Activated naive CD4-positive, alpha-beta T cell treated with anti-CD3 and anti-CD28 coated beads, Interleukin-2, amount 50 U/mL, for 24 hours (primary cell): Measurements from ENCODE around the gene UCN2.
"Not testable (repeated sequence)": the region's sequence is repeated elsewhere in the genome, so short reads cannot be mapped to it uniquely, and the experiment has no call there.

Source experiments
- H3K27ac Mint-ChIP-seq: one replicate; pipeline ENCODE4 v1.8.0; 2021; ENCODE audit warnings: mild to moderate bottlenecking, mixed read lengths
- H3K27me3 Mint-ChIP-seq: one replicate; pipeline ENCODE4 v1.8.0; 2021; ENCODE audit warnings: mixed read lengths
- H3K36me3 Mint-ChIP-seq: one replicate; pipeline ENCODE4 v1.8.0; 2021; ENCODE audit warnings: mixed read lengths
- H3K4me1 Mint-ChIP-seq: one replicate; pipeline ENCODE4 v1.8.0; 2021; ENCODE audit warnings: mixed read lengths
- H3K4me3 Mint-ChIP-seq: one replicate; pipeline ENCODE4 v1.8.0; 2021; ENCODE audit warnings: mild to moderate bottlenecking, mixed read lengths
- H3K9me3 Mint-ChIP-seq: one replicate; pipeline ENCODE4 v1.8.0; 2021; ENCODE audit warnings: mixed read lengths

The UCN2 gene

DNA sequence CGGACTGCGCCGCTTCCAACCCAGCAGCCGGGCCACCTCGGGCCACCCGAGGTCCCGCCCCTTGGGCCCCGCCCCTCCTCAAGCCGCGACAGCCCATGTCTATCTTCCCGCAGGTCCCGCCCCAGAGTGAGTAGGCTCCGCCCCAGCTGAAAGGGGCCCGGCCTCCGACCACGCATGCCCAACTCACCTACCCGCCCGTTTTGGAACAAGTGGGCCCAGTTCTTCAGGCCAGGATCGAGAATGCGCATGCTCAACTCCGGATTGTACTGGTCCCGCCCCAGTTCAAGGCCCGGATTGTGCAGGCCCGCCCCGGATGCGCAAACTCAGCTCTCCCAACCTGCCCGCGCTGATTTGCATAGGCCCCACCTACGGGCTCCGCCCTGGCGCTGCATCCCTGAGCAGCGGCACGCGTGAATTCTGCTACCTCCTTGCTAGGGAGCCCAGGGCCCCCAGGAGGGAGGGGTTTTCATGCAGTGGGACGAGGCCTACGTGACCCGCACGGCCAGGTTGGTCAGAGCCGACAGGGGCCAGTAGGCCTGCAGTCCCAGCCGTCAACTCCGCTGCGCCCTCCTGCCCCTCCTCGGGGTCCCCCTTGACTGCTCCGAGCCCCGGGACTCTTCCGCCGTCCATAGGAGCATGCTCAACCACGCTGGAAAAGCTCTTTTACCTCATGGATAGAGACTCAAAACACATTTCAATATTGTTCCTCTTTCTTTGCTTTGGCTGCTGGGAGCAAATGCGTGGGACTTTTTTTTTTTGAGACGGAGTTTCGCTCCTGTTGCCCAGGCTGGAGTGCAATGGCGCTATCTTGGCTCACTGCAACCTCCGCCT is 6.6 kb downstream of the UCN2 start, which contains the start of gene PFKFB4:
PFKFB4 (minus strand) TSS at position 8 of the 831 bp plus-strand sequence. CDS start 26 bp downstream, outside the sequence.
- H3K36me3 Mint-ChIP-seq: no peaks in the 10 kb centered on the region
- H3K4me1 Mint-ChIP-seq: peaks cover 17% of the 10 kb centered on the region
- H3K4me3 Mint-ChIP-seq: peak within 1 kb of the TSS; percentile 87
- no peaks in the 10 kb centered on the region for H3K9me3 Mint-ChIP-seq
- peak within 1 kb of the TSS; percentile 77 for H3K27ac Mint-ChIP-seq
- no peaks in the 10 kb centered on the region for H3K27me3 Mint-ChIP-seq

DNA sequence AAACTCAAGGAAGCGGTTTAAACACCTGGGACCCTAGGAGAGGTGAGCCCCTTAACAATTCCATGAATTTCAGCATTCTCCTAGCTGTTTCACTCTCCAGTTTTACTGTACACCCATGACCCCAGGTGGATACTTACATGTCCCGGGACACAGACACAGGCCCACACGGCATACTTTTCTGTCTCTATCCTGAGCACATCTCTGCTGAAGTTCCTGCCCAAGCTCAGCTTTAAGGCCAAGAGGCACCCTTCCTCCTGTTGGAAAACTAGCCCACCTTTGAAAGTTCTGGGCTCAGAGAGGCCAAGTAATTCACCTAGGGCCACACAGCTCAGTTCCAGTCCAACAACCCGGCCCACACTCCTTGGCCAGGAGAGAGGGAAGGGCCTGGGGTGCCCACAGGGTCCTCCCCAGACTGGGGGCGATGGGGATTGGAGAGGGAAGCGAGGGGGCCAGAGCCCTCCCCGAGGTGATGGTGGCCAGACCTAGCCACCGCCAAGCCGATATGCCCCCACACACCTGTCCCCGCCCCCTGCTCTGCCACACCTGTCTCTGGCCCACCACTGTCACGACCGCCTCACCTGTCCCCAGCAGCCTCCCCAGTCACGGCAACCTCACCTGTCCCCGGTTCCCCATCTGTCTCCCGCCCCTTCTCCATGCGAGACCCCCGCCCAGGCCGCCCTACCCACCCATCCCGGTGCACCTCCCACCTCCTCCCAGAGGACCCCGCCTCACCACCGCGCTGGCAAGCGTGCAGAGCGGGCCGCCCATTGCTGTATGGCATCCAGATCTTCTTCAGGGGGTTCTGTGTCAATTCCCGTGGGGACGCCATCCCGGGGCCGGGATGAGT is 7.4 kb downstream of the UCN2 start:
- peaks cover 17% of the 10 kb centered on the region for H3K4me1 Mint-ChIP-seq
- H3K4me3 Mint-ChIP-seq: peak overlapping the region; percentile 87
- H3K27me3 Mint-ChIP-seq: no peaks in the 10 kb centered on the region
- no peak overlapping the region for H3K27ac Mint-ChIP-seq
- no peaks in the 10 kb centered on the region for H3K36me3 Mint-ChIP-seq
- no peaks in the 10 kb centered on the region for H3K9me3 Mint-ChIP-seq

DNA sequence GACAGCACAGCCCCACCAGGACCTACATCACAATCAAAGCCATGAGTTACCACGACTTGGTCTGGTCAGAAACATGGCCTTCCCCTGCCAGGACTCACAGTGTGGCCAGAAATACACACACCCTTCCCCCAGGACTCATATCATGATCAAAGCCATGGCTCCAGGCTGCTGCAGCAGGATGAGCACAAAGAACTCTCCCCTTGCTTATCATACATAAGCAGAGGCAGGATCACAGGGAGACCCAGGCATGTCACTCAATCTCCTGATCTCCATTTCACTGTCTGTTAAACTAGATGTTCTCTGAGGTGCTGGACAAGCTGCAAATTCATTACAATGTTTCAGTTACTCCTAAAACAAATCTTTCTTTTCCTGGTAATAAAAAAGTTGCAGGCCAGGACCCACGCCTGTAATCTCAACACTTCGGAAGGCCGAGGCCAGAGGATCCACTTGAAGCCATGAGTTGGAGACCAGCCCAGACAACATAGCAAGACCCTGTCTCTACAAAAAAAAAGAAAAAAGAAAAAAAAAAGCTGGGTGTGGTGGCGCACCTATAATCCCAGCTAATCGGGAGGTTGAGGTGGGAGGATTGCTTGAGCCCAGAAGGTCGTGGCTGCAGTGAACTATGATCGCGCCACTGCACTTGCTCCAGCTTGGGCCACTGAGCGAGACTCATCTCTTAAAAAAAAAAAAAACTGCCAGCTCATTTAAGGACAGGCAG is 8.2 kb downstream of the UCN2 start:
- H3K27me3 Mint-ChIP-seq: no peaks in the 10 kb centered on the region
- H3K4me1 Mint-ChIP-seq: peaks cover 17% of the 10 kb centered on the region
- H3K27ac Mint-ChIP-seq: no peak overlapping the region
- no peaks in the 10 kb centered on the region for H3K36me3 Mint-ChIP-seq
- H3K9me3 Mint-ChIP-seq: no peaks in the 10 kb centered on the region
- H3K4me3 Mint-ChIP-seq: peak overlapping the region; percentile 87

DNA sequence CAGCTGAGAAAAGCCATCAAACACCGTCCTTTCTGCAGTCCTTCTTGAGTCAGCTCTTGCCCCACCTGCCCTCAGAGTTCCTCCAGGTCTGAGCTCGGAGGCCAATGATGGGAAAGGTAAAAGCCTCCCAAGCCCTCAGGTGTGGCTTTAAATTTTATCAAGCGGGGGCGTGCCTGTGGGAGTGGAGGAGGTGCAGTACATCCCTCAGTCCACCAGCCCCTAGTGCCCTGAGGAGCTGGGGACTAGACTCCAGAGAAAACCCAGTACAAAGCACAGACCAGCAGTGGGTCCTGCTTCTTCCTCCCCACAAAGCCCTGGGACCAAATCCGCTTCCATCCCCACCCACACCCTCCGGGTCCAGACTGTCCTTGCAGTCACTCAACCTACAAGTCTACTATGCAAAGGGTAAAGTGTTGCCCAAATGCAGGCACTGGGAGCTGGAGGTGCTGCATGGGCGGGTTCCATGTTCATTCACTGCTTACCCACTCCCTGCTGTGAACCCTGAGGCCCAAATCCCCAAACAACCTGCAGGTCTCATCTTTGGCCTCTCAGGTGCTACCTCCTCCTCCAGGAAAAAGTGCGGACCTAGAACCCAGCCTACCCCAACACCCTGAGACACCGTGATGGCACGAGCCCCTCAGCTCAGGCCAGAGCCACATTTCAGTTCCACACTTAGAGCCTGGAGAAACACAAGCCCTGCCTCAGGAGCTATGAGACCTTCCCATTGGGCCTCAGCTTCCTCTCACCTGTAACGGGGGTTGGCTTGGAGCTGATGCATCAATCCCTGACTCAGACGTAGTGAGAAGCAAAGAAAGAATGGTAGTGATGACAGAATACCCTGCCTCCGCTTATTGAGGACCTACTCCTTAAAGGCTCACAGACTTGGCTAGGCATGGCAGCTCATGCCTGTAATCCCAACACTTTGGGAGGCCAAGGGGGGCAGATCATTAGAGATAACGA is 9.4 kb downstream of the UCN2 start:
- Mint-ChIP-seq H3K36me3 (no peaks in the 10 kb centered on the region), H3K9me3 (no peaks in the 10 kb centered on the region), H3K4me1 (peaks cover 17% of the 10 kb centered on the region), H3K4me3 (no peak overlapping the region), H3K27me3 (no peaks in the 10 kb centered on the region), H3K27ac (no peak overlapping the region)

DNA sequence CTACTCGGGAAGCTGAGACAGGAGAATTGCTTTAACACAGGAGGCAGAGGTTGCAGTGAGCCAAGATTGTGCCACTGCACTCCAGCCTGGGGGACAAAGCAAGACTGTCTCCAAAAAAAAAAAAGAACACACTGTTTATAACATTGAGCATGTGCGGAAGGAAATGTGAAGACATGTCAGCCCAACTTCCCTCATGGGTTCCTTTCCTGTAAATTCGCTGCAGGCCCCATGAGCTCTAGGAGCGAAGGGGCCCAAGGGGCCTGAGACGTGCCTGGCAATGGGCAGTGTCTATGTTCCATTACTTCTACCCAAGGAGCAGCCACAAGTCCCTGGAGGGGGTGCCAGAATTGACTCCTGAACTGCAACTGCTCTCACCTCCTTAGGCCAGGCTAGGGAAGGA is 10.2 kb downstream of the UCN2 start:
- Mint-ChIP-seq H3K9me3 (no peaks in the 10 kb centered on the region), H3K27ac (no peak overlapping the region), H3K4me1 (peaks cover 19% of the 10 kb centered on the region), H3K27me3 (no peaks in the 10 kb centered on the region), H3K4me3 (no peak overlapping the region), H3K36me3 (no peaks in the 10 kb centered on the region)

DNA sequence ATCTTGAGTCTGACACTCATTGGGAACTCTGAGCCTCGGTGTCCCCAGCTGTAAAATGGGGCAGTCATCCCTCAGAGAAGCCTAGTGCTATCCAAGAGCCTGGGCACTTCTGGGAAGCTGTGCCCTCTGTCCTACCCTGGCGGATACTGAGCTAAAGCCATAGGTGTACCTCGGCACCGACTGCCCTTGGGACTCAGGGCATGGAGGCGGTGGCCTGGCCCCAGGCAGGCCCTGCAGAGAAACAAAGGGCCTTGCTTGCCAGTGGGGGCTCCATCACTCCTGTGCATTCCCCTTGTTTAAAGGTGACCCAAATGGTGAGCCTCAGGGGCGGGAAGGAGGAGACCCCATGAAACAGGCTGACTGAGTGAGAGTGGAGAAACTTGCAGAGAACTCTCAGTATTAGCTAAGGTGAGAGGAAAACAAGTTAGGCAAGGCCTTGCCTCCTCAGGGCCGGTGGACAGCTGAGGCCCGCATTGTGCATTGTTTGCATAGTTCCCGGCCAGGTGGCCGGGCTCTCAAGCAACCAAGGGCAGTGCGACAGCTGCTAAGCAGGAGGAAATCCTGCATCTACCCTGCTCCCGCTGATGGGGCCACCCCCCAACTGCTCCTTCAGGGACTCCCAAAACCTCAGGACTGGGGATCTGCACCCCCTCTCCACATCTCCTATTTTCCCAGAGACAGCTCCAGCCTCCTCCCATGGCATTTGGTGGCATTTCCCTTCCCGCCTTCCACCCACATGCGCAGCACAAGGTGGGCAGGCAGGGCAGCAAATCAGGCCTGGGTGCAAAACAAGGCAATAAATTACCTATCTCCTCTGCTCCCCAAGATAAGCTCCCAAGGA is 11.2 kb downstream of the UCN2 start:
- no peak overlapping the region for H3K4me3 Mint-ChIP-seq
- peaks cover 14% of the 10 kb centered on the region for H3K4me1 Mint-ChIP-seq
- H3K9me3 Mint-ChIP-seq: no peaks in the 10 kb centered on the region
- no peaks in the 10 kb centered on the region for H3K36me3 Mint-ChIP-seq
- peak overlapping the region; percentile 59 for H3K27ac Mint-ChIP-seq
- H3K27me3 Mint-ChIP-seq: no peaks in the 10 kb centered on the region

DNA sequence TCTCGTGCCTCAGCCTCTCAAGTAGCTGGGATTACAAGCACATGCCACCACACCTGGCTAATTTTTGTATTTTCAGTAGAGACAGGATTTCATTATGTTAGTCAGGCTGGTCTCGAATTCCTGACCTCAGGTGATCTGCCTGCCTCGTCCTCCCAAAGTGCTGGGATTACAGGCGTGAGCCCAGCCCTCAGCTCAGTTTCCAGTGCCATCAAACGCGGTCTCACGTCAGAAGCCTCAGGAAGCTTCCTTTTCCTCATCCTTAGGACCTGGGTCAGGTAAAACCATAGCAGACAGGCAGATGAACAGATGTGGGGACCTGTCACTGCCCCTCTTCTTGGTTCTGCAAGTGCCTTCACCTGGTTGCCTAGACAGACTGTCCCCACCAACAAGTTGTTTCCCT is 11.9 kb downstream of the UCN2 start:
- not testable (repeated sequence) for H3K27ac Mint-ChIP-seq, H3K36me3 Mint-ChIP-seq, H3K4me3 Mint-ChIP-seq, H3K9me3 Mint-ChIP-seq, H3K27me3 Mint-ChIP-seq
- peaks cover 15% of the 10 kb centered on the region for H3K4me1 Mint-ChIP-seq

DNA sequence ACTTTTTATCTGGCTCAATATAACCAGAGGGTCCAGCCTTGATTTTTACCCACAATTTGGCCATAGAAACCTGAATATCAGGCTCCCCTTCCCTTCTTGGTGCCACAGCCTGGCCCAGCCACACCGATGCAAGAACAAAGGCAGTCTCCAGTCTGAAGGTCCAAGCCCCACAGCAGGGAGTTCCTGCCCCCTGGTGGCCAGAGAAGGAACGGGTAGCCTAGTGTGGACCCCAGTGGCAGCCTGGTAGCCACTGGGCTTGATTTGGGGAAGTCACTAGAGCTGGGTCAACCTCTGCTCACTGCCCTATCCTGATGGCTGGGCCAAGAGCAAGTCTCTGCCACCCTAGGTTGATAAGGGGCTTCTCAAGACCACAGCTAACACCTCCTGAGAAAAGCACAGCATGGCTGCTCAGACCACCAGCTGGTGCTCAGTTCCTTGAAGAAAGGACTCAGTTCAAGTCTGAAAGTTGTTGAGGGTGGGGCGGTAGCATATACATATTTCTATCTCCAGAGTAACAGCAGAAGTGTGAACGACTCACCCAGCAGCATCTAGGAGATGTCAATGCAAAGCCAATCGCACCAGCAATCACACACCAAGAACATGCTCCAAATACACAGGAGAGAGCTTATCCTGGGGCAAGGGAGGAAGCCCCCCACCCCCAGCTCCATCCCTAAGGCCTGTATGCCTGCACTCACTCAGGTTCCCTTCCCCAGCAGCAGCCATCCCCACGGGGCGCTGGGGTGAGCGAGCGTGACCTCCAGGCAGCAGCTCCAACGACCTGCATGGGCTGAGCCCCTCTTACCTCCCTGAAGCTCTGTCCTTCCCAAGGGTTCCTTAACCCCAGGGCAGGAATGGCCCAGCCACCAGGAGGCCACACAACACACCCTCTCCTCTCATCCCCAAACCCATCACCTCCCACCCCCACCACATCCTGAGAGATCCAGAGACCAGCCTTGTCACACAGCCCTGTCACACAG is 14.6 kb downstream of the UCN2 start:
- H3K9me3 Mint-ChIP-seq: no peaks in the 10 kb centered on the region
- no peak overlapping the region for H3K4me3 Mint-ChIP-seq
- no peak overlapping the region for H3K27ac Mint-ChIP-seq
- H3K4me1 Mint-ChIP-seq: peaks cover 20% of the 10 kb centered on the region
- H3K36me3 Mint-ChIP-seq: no peaks in the 10 kb centered on the region
- H3K27me3 Mint-ChIP-seq: no peaks in the 10 kb centered on the region

DNA sequence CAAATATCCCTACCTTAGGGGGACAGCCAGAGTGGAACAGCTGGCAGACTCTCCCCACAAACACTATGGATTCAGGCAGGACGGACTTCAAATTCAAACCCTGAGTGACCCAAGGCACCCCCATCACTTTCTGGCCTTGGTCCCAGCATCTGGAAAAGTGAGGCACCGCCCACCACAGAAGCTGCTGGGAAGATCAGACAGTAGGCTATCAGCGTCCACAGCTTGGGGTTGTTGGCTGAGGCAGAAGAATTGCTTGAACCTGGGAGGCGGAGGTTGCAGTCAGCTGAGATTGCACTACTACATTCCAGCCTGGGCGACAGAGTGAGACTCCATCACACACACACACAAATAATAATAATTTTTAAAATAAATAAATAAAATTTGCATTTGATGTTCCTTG is 15.5 kb downstream of the UCN2 start:
- Mint-ChIP-seq H3K4me1 (peaks cover 20% of the 10 kb centered on the region), H3K4me3 (no peak overlapping the region), H3K27me3 (no peaks in the 10 kb centered on the region), H3K27ac (no peak overlapping the region), H3K36me3 (no peaks in the 10 kb centered on the region), H3K9me3 (no peaks in the 10 kb centered on the region)

DNA sequence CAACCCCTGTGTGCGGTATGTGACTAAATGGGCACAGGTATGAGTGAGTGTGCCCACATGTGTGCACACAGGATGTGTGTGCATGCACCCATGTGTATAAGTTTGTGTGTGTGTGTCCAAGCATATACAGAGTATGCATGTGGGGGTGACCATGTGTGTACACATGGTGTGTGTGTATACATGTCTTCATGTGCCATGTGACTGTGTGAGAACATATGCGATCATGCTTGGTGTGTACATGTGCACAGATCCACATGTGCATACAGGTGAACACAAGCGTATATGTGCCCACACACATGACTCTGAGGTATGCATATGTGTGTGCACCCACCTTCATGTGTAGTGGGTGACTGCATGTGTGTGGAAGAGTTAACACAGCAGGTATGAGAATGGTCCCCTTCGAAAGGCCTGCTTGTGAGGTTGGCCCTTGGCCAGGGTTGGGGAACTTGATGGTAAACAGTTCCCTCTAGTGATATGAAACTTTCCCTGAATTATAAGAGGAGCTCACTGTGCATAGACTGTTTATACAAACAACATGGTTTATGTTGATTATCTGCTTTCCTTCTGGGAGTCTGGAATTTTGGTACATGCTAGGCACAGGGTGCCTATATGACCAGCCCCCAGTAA is 17.3 kb downstream of the UCN2 start:
- H3K4me3 Mint-ChIP-seq: no peak overlapping the region
- peaks cover 2% of the 10 kb centered on the region for H3K36me3 Mint-ChIP-seq
- H3K9me3 Mint-ChIP-seq: no peaks in the 10 kb centered on the region
- peaks cover 20% of the 10 kb centered on the region for H3K4me1 Mint-ChIP-seq
- H3K27ac Mint-ChIP-seq: no peak overlapping the region
- no peaks in the 10 kb centered on the region for H3K27me3 Mint-ChIP-seq

DNA sequence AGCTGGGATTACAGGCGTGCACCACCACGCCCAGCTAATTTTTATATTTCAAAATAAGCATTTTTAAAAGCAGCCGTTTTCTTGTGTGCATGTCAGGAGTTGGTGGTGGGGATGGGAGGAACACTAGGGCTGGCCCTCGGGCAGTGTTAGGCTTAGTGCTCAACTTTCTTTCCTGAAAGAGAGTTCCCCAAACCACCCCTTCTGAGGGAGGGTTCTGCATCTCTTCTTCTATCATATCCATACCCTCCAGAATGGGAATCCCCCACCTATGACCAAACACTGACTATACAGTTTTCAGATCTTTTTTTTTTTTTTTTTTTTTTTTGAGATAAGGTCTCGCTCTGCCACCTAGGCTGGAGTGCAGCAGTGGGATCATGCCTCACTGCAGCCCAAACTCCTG is 19.4 kb downstream of the UCN2 start:
- Mint-ChIP-seq H3K9me3 (no peaks in the 10 kb centered on the region), H3K27ac (no peak overlapping the region), H3K4me1 (peaks cover 20% of the 10 kb centered on the region), H3K4me3 (no peak overlapping the region), H3K36me3 (peaks cover 2% of the 10 kb centered on the region), H3K27me3 (no peaks in the 10 kb centered on the region)

DNA sequence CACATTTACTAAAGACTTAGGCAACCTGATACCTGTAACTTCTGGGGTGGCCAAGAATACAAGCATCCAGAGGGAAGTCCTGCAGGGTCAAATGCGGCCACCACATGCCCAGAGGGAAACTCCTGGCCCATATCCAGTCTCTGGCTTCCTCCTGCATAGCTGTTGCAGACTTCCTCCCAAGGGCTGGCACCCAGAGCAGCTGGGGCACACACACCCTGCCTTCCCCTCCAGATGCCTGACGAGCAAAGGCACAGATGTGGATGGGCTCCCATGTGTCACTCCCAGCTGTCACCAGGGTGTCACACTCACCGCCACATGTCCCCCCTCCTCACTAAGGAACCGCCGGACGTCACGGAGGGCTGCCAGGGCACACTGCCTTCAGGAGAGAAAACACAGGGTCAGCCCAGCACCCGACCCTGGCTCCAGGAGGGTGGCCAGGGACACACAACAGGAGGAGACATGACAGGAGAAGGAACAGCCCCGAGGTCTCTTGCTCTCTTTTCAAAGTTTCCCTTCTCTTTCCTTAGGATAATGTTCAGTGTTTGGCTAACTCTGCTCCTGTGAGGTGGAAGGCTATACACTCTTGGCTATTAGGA is 20.2 kb downstream of the UCN2 start:
- Mint-ChIP-seq H3K36me3 (peaks cover 2% of the 10 kb centered on the region), H3K4me1 (peaks cover 15% of the 10 kb centered on the region), H3K9me3 (no peaks in the 10 kb centered on the region), H3K4me3 (no peak overlapping the region), H3K27ac (no peak overlapping the region), H3K27me3 (no peaks in the 10 kb centered on the region)
